Endodermal cell (in vitro differentiated cells): Measurements from ENCODE around the gene KLK14. TPM values are rescaled to one million over a fixed set of nuclear protein-coding genes. Genes with fewer than 3 reads are reported as not detected.

ENCODE experiments used
- DNase-seq: peaks from one replicate; pipeline ENCODE4 v3.0.0-alpha.2; 2017
- H3K27ac ChIP-seq: 2 replicates; pipeline ENCODE4 v1.5.1; 2013; ENCODE audit warnings: mild to moderate bottlenecking, low read depth, low read length, moderate library complexity
- H3K27me3 ChIP-seq: 2 replicates; pipeline ENCODE4 v1.6.1; 2013; ENCODE audit warnings: mild to moderate bottlenecking, low read length, moderate library complexity; ENCODE audit not compliant: insufficient read depth, control insufficient read depth, poor library complexity, severe bottlenecking
- H3K36me3 ChIP-seq: 2 replicates; pipeline ENCODE4 v1.7.0; 2013; ENCODE audit warnings: mild to moderate bottlenecking, low read length, moderate library complexity; ENCODE audit not compliant: control insufficient read depth, insufficient read depth
- H3K4me1 ChIP-seq: one replicate; pipeline ENCODE4 v1.7.0; 2013; ENCODE audit warnings: low read length; ENCODE audit not compliant: control insufficient read depth, insufficient read depth
- H3K4me3 ChIP-seq: 2 replicates; pipeline ENCODE4 v1.5.1; 2013; ENCODE audit warnings: mild to moderate bottlenecking, low read length, moderate library complexity
- H3K9ac ChIP-seq: 2 replicates; pipeline ENCODE4 v1.6.1; 2013; ENCODE audit warnings: mild to moderate bottlenecking, low read length, moderate library complexity; ENCODE audit not compliant: poor library complexity, severe bottlenecking; ENCODE audit errors: extremely low read depth
- H3K9me3 ChIP-seq: 2 replicates; pipeline ENCODE4 v1.6.1; 2013; ENCODE audit warnings: mild to moderate bottlenecking, low read length, moderate library complexity; ENCODE audit not compliant: control insufficient read depth
- H3K27ac Mint-ChIP-seq: 2 replicates; pipeline ENCODE4 v1.8.0; 2020; ENCODE audit warnings: mixed read lengths
- H3K27me3 Mint-ChIP-seq: 2 replicates; pipeline ENCODE4 v1.8.0; 2021; ENCODE audit warnings: mild to moderate bottlenecking, mixed read lengths; ENCODE audit not compliant: insufficient read depth
- H3K36me3 Mint-ChIP-seq: 2 replicates; pipeline ENCODE4 v1.8.0; 2020; ENCODE audit warnings: low read depth, mixed read lengths
- H3K4me1 Mint-ChIP-seq: 2 replicates; pipeline ENCODE4 v1.8.0; 2020; ENCODE audit warnings: mixed read lengths
- H3K4me3 Mint-ChIP-seq: 2 replicates; pipeline ENCODE4 v1.8.0; 2020; ENCODE audit warnings: mild to moderate bottlenecking, moderate library complexity, mixed read lengths
- H3K9me3 Mint-ChIP-seq: 2 replicates; pipeline ENCODE4 v1.8.0; 2020; ENCODE audit warnings: mild to moderate bottlenecking, mixed read lengths
- CTCF ChIP-seq: fragments of 200-600 bp; sonication (generic); conservative IDR thresholded peaks from 2 replicates; pipeline ENCODE4 v1.5.0; 2021; ENCODE audit warnings: antibody characterized with exemption, mild to moderate bottlenecking
- WGBS, 2 experiments: methylation state at CpG; one replicate each; pipeline versions ENCODE4 v1.1.5 to v1.1.7; 2013; ENCODE audit warnings: missing lambda C conversion rate in 2 of 2, mixed read lengths in 1 of 2; ENCODE audit not compliant: insufficient coverage in 1 of 2, insufficient read length in 1 of 2; 5-methylcytosine and 5-hydroxymethylcytosine counted together
- total RNA-seq, 2 donors: library from RNA; stranded (reverse); fragmentation: NEBNext Ultra II Directional in 1 of 2; extraction: Animal tissue kit (Norgen Biotek cat#: 25700) in 1 of 2; gene quantifications; 2 replicates in 1 of 2; 3 replicates in 1 of 2; pipeline ENCODE4 v1.2.1, GENCODE V29; 2021

The KLK14 gene
- total RNA-seq, 2 donors from 2014 or later, result 0.55 to 0.71 TPM

GRCh38 chr19:51044327-51044726 lies 38.4 kb downstream of the KLK14 start:
- Histone ChIP-seq H3K27ac (no peak overlapping the region), H3K36me3 (no peaks in the 10 kb centered on the region), H3K27me3 (no peaks in the 10 kb centered on the region), H3K9me3 (no peaks in the 10 kb centered on the region), H3K9ac (no peak overlapping the region), H3K4me1 (no peaks in the 10 kb centered on the region), H3K4me3 (no peak overlapping the region)
- H3K36me3 Mint-ChIP-seq, result no peaks in the 10 kb centered on the region
- TF ChIP-seq CTCF, result no peak
- no peak for DNase-seq
- H3K4me3 Mint-ChIP-seq, result no peak overlapping the region
- H3K9me3 Mint-ChIP-seq, result peaks cover 4% of the 10 kb centered on the region
- peaks cover 14% of the 10 kb centered on the region for H3K4me1 Mint-ChIP-seq
- no peak overlapping the region for H3K27ac Mint-ChIP-seq
- 91 to 95% methylated on average over 7 to 11 of the region's 11 CpGs for WGBS, 2 experiments
- no peaks in the 10 kb centered on the region for H3K27me3 Mint-ChIP-seq

DNA sequence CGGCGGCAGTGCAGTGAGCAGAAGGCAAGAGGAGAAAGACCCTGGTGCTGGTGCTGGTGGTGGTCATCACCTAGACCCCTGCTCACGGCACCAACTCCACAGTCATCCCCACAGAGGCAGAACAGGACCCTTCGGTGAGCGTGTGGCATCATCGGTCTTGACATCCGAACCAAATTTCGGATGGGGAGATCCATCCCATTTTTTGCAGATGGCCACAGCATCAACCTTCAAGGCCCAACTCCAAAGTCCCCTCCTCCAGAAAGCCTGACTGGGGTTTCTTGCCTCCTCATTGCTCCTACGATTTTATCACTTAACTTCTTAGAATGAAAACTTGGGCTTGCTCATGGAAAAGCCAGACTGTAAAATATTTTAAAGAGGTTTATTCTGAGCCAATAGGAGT lies 39.2 kb downstream of the KLK14 start:
- WGBS, 2 experiments, result 89 to 92% methylated on average over 6 to 9 of the region's 9 CpGs
- H3K27ac Mint-ChIP-seq, result no peak overlapping the region

GRCh38 chr19:51040151-51040550 lies 42.5 kb downstream of the KLK14 start:
- no peak for TF ChIP-seq CTCF
- H3K27ac Mint-ChIP-seq, result no peak overlapping the region

More for the DNA sequence above, 39.2 kb downstream of the KLK14 start:
- Mint-ChIP-seq H3K9me3 (no peaks in the 10 kb centered on the region), H3K36me3 (no peaks in the 10 kb centered on the region), H3K4me3 (no peak overlapping the region), H3K4me1 (peaks cover 14% of the 10 kb centered on the region), H3K27me3 (no peaks in the 10 kb centered on the region)
- no peak for DNase-seq
- Histone ChIP-seq H3K9me3 (no peaks in the 10 kb centered on the region), H3K27me3 (no peaks in the 10 kb centered on the region), H3K36me3 (no peaks in the 10 kb centered on the region), H3K27ac (no peak overlapping the region), H3K4me1 (no peaks in the 10 kb centered on the region), H3K4me3 (no peak overlapping the region), H3K9ac (no peak overlapping the region)
- TF ChIP-seq CTCF, result no peak

More at GRCh38 chr19:51040151-51040550, 42.5 kb downstream of the KLK14 start:
- H3K9me3 Mint-ChIP-seq, result no peaks in the 10 kb centered on the region
- Histone ChIP-seq H3K27ac (no peak overlapping the region), H3K36me3 (no peaks in the 10 kb centered on the region), H3K27me3 (no peaks in the 10 kb centered on the region), H3K9me3 (no peaks in the 10 kb centered on the region), H3K9ac (no peak overlapping the region), H3K4me3 (no peak overlapping the region), H3K4me1 (no peaks in the 10 kb centered on the region)
- DNase-seq, result no peak
- 93 to 100% methylated on average over 1 to 5 of the region's 6 CpGs for WGBS, 2 experiments
- H3K27me3 Mint-ChIP-seq, result peaks cover 5% of the 10 kb centered on the region
- no peak overlapping the region for H3K4me3 Mint-ChIP-seq
- H3K36me3 Mint-ChIP-seq, result no peaks in the 10 kb centered on the region
- H3K4me1 Mint-ChIP-seq, result peaks cover 5% of the 10 kb centered on the region
